K562 (cell line): ENCODE results near the gene BLCAP. TPM values are rescaled to one million over a fixed set of nuclear protein-coding genes. Genes with fewer than 3 reads are reported as not detected.

Source experiments
- C11orf30 ChIP-seq: fragments of 450-650 bp; IDR thresholded peaks from 2 replicates; pipeline ENCODE4 v1.6.1; 2016; ENCODE audit warnings: low read depth, mild to moderate bottlenecking
- CBX8 ChIP-seq: fragments of 200-600 bp; sonication (generic); IDR thresholded peaks from 2 replicates; pipeline ENCODE4 v1.6.1; 2012; ENCODE audit warnings: borderline replicate concordance, mixed run types, low read depth, mild to moderate bottlenecking, moderate library complexity, mixed read lengths, low read length, control low read depth, inconsistent platforms; ENCODE audit not compliant: poor library complexity, severe bottlenecking; ENCODE audit errors: extremely low read depth
- GABPB2 ChIP-seq: fragments of 250-450 bp; sonication (Bioruptor Pico); conservative IDR thresholded peaks from 2 replicates; pipeline ENCODE4 v1.5.1; 2021; ENCODE audit warnings: mild to moderate bottlenecking
- MYBL2 ChIP-seq, 2 experiments: fragments of 450-650 bp in 1 of 2; sonication (generic) in 1 of 2; formaldehyde crosslinking in 1 of 2; IDR thresholded peaks; 2 replicates each; pipeline versions ENCODE4 v1.6.1 to v1.8.1; 2017 to 2022; ENCODE audit warnings: borderline replicate concordance in 1 of 2, inconsistent platforms in 1 of 2, low read depth in 1 of 2, mild to moderate bottlenecking in 1 of 2, missing genetic modification reagents in 1 of 2, moderate library complexity in 1 of 2
- NCOA4 ChIP-seq: fragments of 450-650 bp; IDR thresholded peaks from 2 replicates; pipeline ENCODE4 v1.6.1; 2018; ENCODE audit warnings: mild to moderate bottlenecking; ENCODE audit not compliant: partially characterized antibody
- NFATC3 ChIP-seq: fragments of 450-650 bp; IDR thresholded peaks from 2 replicates; pipeline ENCODE4 v1.6.1; 2017; ENCODE audit warnings: mild to moderate bottlenecking
- NFXL1 ChIP-seq: fragments of 450-650 bp; formaldehyde crosslinking; IDR thresholded peaks from 2 replicates; pipeline ENCODE4 v1.4.0; 2021; ENCODE audit warnings: mild to moderate bottlenecking
- NFYB ChIP-seq: IDR thresholded peaks from 2 replicates; pipeline ENCODE4 v1.6.1; 2011; ENCODE audit warnings: mild to moderate bottlenecking, moderate library complexity; ENCODE audit not compliant: insufficient read length; ENCODE audit errors: extremely low read depth
- POLR3G ChIP-seq: IDR thresholded peaks from 2 replicates; pipeline ENCODE4 v1.6.1; 2011; ENCODE audit not compliant: insufficient read length, insufficient replicate concordance; ENCODE audit errors: extremely low read depth
- SP2 ChIP-seq: IDR thresholded peaks from 2 replicates; pipeline ENCODE4 v1.6.1; 2011; ENCODE audit warnings: mild to moderate bottlenecking, low read depth, low read length, moderate library complexity; ENCODE audit not compliant: poor library complexity, severe bottlenecking; ENCODE audit errors: extremely low read depth
- TCFL5 ChIP-seq: fragments of 250-450 bp; sonication (Bioruptor Pico); conservative IDR thresholded peaks from 2 replicates; pipeline ENCODE4 v1.6.1; 2021; ENCODE audit warnings: mild to moderate bottlenecking, moderate library complexity, matching md5 sums
- YY1 ChIP-seq, 3 experiments: IDR thresholded peaks; 2 replicates each; pipeline ENCODE4 v1.6.1; 2011; ENCODE audit warnings: low read length in 2 of 3, mild to moderate bottlenecking in 2 of 3, moderate library complexity in 2 of 3, borderline replicate concordance in 1 of 3, control low read depth in 1 of 3, low read depth in 1 of 3; ENCODE audit not compliant: insufficient read depth in 3 of 3, insufficient replicate concordance in 2 of 3, control insufficient read depth in 1 of 3, insufficient read length in 1 of 3; ENCODE audit errors: extremely low read depth in 1 of 3
- ZNF140 ChIP-seq: fragments of 250-450 bp; sonication (Bioruptor Pico); IDR thresholded peaks from 2 replicates; pipeline ENCODE4 v1.8.0; 2021; ENCODE audit warnings: moderate library complexity, mild to moderate bottlenecking, inconsistent platforms
- ZNF143 ChIP-seq: sonication (generic); formaldehyde crosslinking; IDR thresholded peaks from 2 replicates; pipeline ENCODE4 v1.9.0; 2022; ENCODE audit warnings: mild to moderate bottlenecking, missing genetic modification reagents
- ZNF282 ChIP-seq: sonication (generic); formaldehyde crosslinking; IDR thresholded peaks from 2 replicates; pipeline ENCODE4 v1.8.1; 2023; ENCODE audit warnings: missing genetic modification reagents
- ZNF324 ChIP-seq: fragments of 250-450 bp; sonication (Bioruptor Pico); IDR thresholded peaks from 2 replicates; pipeline ENCODE4 v1.4.0; 2020; ENCODE audit warnings: mild to moderate bottlenecking
- ZNF347 ChIP-seq: fragments of 450-650 bp; formaldehyde crosslinking; IDR thresholded peaks from 2 replicates; pipeline ENCODE4 v1.4.0; 2020; ENCODE audit warnings: low read depth, mild to moderate bottlenecking, moderate library complexity
- ZNF507 ChIP-seq: conservative IDR thresholded peaks from 2 replicates; pipeline ENCODE4 v1.6.1; 2017; ENCODE audit warnings: missing genetic modification characterization, missing compliant biosample characterization
- ZZZ3 ChIP-seq: fragments of 450-650 bp; IDR thresholded peaks from 2 replicates; pipeline ENCODE4 v1.6.1; 2016; ENCODE audit warnings: antibody characterized with exemption, mild to moderate bottlenecking, moderate library complexity
- polyA plus RNA-seq, 8 experiments: library from polyadenylated mRNA; depleted of rRNA in 4 of 8; stranded (reverse) in 5 of 8; unstranded in 3 of 8; fragments of >200 nt; fragmentation: Nextera tagmentation in 2 of 8; fragmentation: Illumina TruSeq in 1 of 8; extraction: Ambion mirVana in 2 of 8; extraction: Trizol in 1 of 8; gene quantifications; 2 replicates each; pipeline versions ENCODE4 v1.2.1 to v1.2.3, GENCODE V29; 2011 to 2014; ENCODE audit warnings: inconsistent platforms in 1 of 8, missing spikeins in 1 of 8
- total RNA-seq, 7 experiments: library from RNA; depleted of rRNA in 6 of 7; stranded (reverse); fragments of >200 nt in 6 of 7; fragmentation: Illumina TruSeq in 2 of 7; extraction: Trizol in 2 of 7; gene quantifications; 2 replicates each; pipeline versions ENCODE4 v1.2.1 to v1.2.3, GENCODE V29; 2011 to 2021; ENCODE audit warnings: low replicate concordance in 1 of 7
- TF ChIP-seq, protein P1 (sequence below): fragments of 450-650 bp; IDR thresholded peaks from 2 replicates; pipeline ENCODE4 v1.6.1; 2016; ENCODE audit warnings: low read depth, mild to moderate bottlenecking, moderate library complexity
- TF ChIP-seq, protein P2 (sequence below): fragments of 450-650 bp; formaldehyde crosslinking; IDR thresholded peaks from 2 replicates; pipeline ENCODE4 v1.4.0; 2020; ENCODE audit warnings: mild to moderate bottlenecking, mixed read lengths
- TF ChIP-seq, protein P3 (sequence below), 3 experiments: IDR thresholded peaks in 2 of 3; conservative IDR thresholded peaks in 1 of 3; 2 replicates each; pipeline ENCODE4 v1.5.1; 2011 to 2012; ENCODE audit warnings: low read length in 3 of 3, mild to moderate bottlenecking in 3 of 3, control low read depth in 2 of 3, improper control_type of control experiment in 1 of 3, inconsistent platforms in 1 of 3, low read depth in 1 of 3, mixed read lengths in 1 of 3, moderate library complexity in 1 of 3; ENCODE audit not compliant: insufficient read depth in 2 of 3

Gene BLCAP
- total and polyA plus RNA-seq, 9 of the 15 experiments (the other 6 are each of a cell fraction or from before 2014, with no cell fraction given) = 16.9 to 41.5 (median 27.6) TPM

DNA sequence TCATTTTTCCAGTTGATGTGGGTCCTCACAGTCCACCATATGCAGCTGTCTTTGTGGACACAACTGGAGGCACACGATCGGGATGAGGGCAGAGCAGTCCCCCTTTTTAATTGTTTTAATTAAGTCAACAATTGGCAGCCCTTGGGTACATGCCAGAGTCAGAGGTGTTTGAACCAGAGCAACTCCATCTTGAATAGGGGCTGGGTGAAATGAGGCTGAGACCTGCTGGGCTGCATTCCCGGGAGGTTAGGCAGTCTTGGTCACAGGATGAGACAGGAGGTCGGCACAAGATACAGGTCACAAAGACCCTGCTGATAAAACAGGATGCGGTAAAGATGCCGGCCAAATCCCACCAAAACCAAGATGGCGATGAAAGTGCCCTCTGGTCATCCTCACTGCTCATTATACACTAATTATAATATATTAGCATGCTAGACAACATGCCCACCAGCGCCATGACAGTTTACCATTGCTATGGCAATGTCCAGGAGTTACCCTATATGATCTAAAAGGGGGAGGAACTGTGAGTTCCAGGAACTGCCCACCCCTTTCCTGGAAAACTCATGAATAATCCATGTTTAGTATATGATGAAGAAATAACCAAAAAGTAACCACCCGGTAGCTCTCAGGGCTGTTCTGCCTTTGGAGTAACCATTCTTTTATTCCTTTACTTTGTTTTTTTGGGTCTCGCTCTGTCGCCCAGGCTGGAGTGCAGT, 31.8 kb upstream of the BLCAP start (continued):
- TF ChIP-seq ZNF324 (CRISPR knock-in tag) (no peak), ZNF143 (CRISPR knock-in tag) (no peak), NCOA4 (no peak), SP2 (no peak), C11orf30 (no peak), ZZZ3 (no peak), CBX8 (no peak), NFATC3 (no peak), ZNF507 (tag) (no peak), GABPB2 (no peak), MYBL2 (IDR thresholded peaks at IDR 0.05; ENCODE audit: low read depth) (no peak), MYBL2 (CRISPR knock-in tag; IDR thresholded peaks at IDR 0.05; ENCODE audit: borderline replicate concordance) (no peak), NFYB (no peak), ZNF282 (CRISPR knock-in tag) (no peak), YY1 (IDR thresholded peaks at IDR 0.05; ENCODE audit: borderline replicate concordance in 1 of 3, control insufficient read depth in 1 of 3, extremely low read depth in 1 of 3, insufficient read depth in 3 of 3, insufficient read length in 1 of 3, insufficient replicate concordance in 2 of 3, low read depth in 1 of 3, low read length in 2 of 3) (peak in 1 of 3 experiments; percentile 67), TCFL5 (CRISPR knock-in tag) (no peak), POLR3G (no peak), NFXL1 (no peak), ZNF140 (CRISPR knock-in tag) (no peak), ZNF347 (CRISPR knock-in tag) (no peak)
- TF ChIP-seq, protein P1, sequence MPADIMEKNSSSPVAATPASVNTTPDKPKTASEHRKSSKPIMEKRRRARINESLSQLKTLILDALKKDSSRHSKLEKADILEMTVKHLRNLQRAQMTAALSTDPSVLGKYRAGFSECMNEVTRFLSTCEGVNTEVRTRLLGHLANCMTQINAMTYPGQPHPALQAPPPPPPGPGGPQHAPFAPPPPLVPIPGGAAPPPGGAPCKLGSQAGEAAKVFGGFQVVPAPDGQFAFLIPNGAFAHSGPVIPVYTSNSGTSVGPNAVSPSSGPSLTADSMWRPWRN = no peak
- TF ChIP-seq, protein P2, sequence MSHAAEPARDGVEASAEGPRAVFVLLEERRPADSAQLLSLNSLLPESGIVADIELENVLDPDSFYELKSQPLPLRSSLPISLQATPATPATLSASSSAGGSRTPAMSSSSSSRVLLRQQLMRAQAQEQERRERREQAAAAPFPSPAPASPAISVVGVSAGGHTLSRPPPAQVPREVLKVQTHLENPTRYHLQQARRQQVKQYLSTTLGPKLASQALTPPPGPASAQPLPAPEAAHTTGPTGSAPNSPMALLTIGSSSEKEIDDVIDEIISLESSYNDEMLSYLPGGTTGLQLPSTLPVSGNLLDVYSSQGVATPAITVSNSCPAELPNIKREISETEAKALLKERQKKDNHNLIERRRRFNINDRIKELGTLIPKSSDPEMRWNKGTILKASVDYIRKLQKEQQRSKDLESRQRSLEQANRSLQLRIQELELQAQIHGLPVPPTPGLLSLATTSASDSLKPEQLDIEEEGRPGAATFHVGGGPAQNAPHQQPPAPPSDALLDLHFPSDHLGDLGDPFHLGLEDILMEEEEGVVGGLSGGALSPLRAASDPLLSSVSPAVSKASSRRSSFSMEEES (CRISPR knock-in tag) = no peak
- TF ChIP-seq, protein P3, sequence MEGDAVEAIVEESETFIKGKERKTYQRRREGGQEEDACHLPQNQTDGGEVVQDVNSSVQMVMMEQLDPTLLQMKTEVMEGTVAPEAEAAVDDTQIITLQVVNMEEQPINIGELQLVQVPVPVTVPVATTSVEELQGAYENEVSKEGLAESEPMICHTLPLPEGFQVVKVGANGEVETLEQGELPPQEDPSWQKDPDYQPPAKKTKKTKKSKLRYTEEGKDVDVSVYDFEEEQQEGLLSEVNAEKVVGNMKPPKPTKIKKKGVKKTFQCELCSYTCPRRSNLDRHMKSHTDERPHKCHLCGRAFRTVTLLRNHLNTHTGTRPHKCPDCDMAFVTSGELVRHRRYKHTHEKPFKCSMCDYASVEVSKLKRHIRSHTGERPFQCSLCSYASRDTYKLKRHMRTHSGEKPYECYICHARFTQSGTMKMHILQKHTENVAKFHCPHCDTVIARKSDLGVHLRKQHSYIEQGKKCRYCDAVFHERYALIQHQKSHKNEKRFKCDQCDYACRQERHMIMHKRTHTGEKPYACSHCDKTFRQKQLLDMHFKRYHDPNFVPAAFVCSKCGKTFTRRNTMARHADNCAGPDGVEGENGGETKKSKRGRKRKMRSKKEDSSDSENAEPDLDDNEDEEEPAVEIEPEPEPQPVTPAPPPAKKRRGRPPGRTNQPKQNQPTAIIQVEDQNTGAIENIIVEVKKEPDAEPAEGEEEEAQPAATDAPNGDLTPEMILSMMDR (IDR thresholded peaks at IDR 0.05 in 2 of 3, conservative IDR thresholded peaks at IDR 0.05 in 1 of 3; ENCODE audit: insufficient read depth in 2 of 3, low read depth in 1 of 3, low read length in 3 of 3) = no peak
